NCI-H69 (cell line): Measurements from ENCODE around the gene PACS2.
"Not testable (repeated sequence)": the region's sequence is repeated elsewhere in the genome, so short reads cannot be mapped to it uniquely, and the experiment has no call there.

Experiments used
- DNase-seq: peaks from one replicate; lab custom pipeline; 2025; lab: John Stamatoyannopoulos, UW

The PACS2 gene

GRCh38 chr14:105315941-105316576, 1.5 kb downstream of the PACS2 start:
- no peak for DNase-seq

- no peak for DNase-seq
Measured at GRCh38 chr14:105316577-105316941, 2.0 kb downstream of the PACS2 start.

GRCh38 chr14:105316968-105317510, 2.5 kb downstream of the PACS2 start:
- peak; percentile 32 for DNase-seq

- DNase-seq = no peak
Measured at GRCh38 chr14:105317546-105317945, 3.0 kb downstream of the PACS2 start.

- no peak for DNase-seq
Measured at GRCh38 chr14:105322791-105323556, 8.4 kb downstream of the PACS2 start.

GRCh38 chr14:105323663-105324062, 9.1 kb downstream of the PACS2 start:
- DNase-seq = no peak

GRCh38 chr14:105324080-105324778, 9.7 kb downstream of the PACS2 start:
- no peak for DNase-seq

GRCh38 chr14:105324871-105325270, 10.3 kb downstream of the PACS2 start:
- DNase-seq = no peak

- no peak for DNase-seq
Measured at GRCh38 chr14:105325303-105325702, 10.8 kb downstream of the PACS2 start.

GRCh38 chr14:105325716-105326567, 11.4 kb downstream of the PACS2 start:
- no peak for DNase-seq

GRCh38 chr14:105326568-105326867, 12.0 kb downstream of the PACS2 start:
- no peak for DNase-seq

GRCh38 chr14:105326891-105327694, 12.5 kb downstream of the PACS2 start:
- no peak for DNase-seq

- not testable (repeated sequence) for DNase-seq
Measured at GRCh38 chr14:105327695-105328045, 13.1 kb downstream of the PACS2 start.

- no peak for DNase-seq
Measured at GRCh38 chr14:105328070-105328677, 13.6 kb downstream of the PACS2 start.

- no peak for DNase-seq
Measured at GRCh38 chr14:105328678-105329390, 14.3 kb downstream of the PACS2 start.

- DNase-seq = no peak
Measured at GRCh38 chr14:105329411-105330150, 15.0 kb downstream of the PACS2 start.

- peak; percentile 27 for DNase-seq
Measured at GRCh38 chr14:105330491-105330895, 15.9 kb downstream of the PACS2 start.

- no peak for DNase-seq
Measured at GRCh38 chr14:105331575-105332349, 17.2 kb downstream of the PACS2 start.
